ENCODE results near the gene RRP8. TPM values are rescaled to one million over a fixed set of nuclear protein-coding genes. Genes with fewer than 3 reads are reported as not detected.

Gene RRP8
- total RNA-seq, 2 experiments from 2014 or later, result 26.4 to 33.6 TPM

- Histone ChIP-seq H3K4me3 (ENCODE audit: low read depth, low read length, poor library complexity, severe bottlenecking) (no peak overlapping the region), H4K20me1 (ENCODE audit: insufficient read depth, low read length) (no peaks in the 10 kb centered on the region), H3K4me1 (ENCODE audit: insufficient read depth, low read length, poor library complexity, severe bottlenecking) (no peaks in the 10 kb centered on the region), H3K9me3 (ENCODE audit: low read length) (no peaks in the 10 kb centered on the region), H3K79me2 (ENCODE audit: insufficient read depth, low read depth, low read length) (no peaks in the 10 kb centered on the region), H3K27ac (ENCODE audit: low read depth, low read length, poor library complexity, severe bottlenecking) (no peak overlapping the region), H3K36me3 (ENCODE audit: insufficient read depth, low read length) (no peaks in the 10 kb centered on the region), H2AFZ (ENCODE audit: low read length) (no peak overlapping the region), H3K9me2 (ENCODE audit: insufficient read depth, low read length) (no peaks in the 10 kb centered on the region), H3K4me2 (ENCODE audit: low read length) (0 out of 2 replicates have a peak overlapping the region, but pooled peaks have one; percentile 20)
- ChIA-PET POLR2A (interaction anchor here (1.0 to 1.2 kb wide), 2 partner anchors 9 to 11 kb away, joined by 3 to 5 read pairs; partner anchors contain the start of gene TPP1), CTCF (ENCODE audit: unreplicated experiment) (no interaction called here)
- no peak for TF ChIP-seq EZH2phosphoT487 (IDR thresholded peaks at IDR 0.05; ENCODE audit: borderline replicate concordance, low read depth, low read length)
- TF ChIP-seq CTCF (conservative IDR thresholded peaks at IDR 0.05; ENCODE audit: low read length), result no peak
- no peak for DNase-seq (ENCODE audit: low spot score)
- intact Hi-C loops (cut with micrococcal nuclease; ENCODE audit: unreplicated experiment), result no loop called here
- no TSS peak for BruUV-seq (replicated peaks)
These were observed 24.4 kb upstream of the RRP8 start for GRCh38 chr11:6627762-6628241.

DNA sequence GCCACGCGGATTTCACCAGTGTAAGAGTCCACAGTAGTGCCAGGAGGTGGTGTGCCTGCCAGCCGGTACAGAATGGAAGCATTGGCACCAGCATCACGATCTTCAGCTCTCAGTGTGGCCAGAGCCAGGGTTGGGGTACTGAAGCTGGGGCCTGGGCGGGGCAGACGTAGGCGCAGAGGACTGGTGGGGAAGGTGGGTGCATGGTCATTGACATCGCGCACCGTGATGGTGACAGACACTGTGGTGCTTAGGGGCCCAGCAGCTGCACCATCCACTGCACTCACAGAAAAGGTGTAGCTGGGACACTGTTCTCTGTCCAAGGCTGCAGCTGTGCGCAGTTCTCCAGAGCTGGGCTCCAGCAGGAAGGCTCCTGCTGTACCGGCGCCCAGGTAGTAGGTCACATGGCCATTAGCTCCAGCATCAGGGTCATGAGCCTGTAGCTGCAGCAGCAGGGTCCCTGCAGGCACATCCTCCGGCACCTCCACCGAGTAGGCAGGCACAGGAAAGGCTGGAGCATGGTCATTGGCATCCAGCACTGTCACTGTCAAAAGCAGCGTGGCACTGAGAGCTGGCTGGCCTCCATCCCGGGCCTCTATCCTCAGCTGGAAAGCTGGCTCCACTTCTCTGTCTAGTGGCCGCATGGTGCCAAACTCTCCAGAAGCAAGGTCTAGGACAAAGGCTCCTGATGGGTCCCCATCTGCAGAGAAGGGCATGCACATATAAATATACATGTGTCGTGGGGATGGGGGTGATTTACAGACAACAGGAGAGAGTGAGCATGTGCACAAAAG lies 23.8 kb upstream of the RRP8 start:
- intact Hi-C loops (cut with micrococcal nuclease; ENCODE audit: unreplicated experiment), result no loop called here
- Histone ChIP-seq H2AFZ (ENCODE audit: low read length) (no peak overlapping the region), H3K79me2 (ENCODE audit: insufficient read depth, low read depth, low read length) (no peaks in the 10 kb centered on the region), H3K9me3 (ENCODE audit: low read length) (no peaks in the 10 kb centered on the region), H3K4me3 (ENCODE audit: low read depth, low read length, poor library complexity, severe bottlenecking) (no peak overlapping the region), H3K27ac (ENCODE audit: low read depth, low read length, poor library complexity, severe bottlenecking) (no peak overlapping the region), H4K20me1 (ENCODE audit: insufficient read depth, low read length) (no peaks in the 10 kb centered on the region), H3K4me1 (ENCODE audit: insufficient read depth, low read length, poor library complexity, severe bottlenecking) (peaks cover 3% of the 10 kb centered on the region), H3K4me2 (ENCODE audit: low read length) (0 out of 2 replicates have a peak overlapping the region, but pooled peaks have one; percentile 20), H3K36me3 (ENCODE audit: insufficient read depth, low read length) (no peaks in the 10 kb centered on the region), H3K9me2 (ENCODE audit: insufficient read depth, low read length) (no peaks in the 10 kb centered on the region)
- no peak for DNase-seq (ENCODE audit: low spot score)
- POLR2A ChIA-PET, result interaction anchor here (1.0 to 1.2 kb wide), 2 partner anchors 8 to 12 kb away, joined by 3 to 5 read pairs; partner anchors contain the start of gene TPP1
- TF ChIP-seq CTCF (conservative IDR thresholded peaks at IDR 0.05; ENCODE audit: low read length) (no peak), EZH2phosphoT487 (IDR thresholded peaks at IDR 0.05; ENCODE audit: borderline replicate concordance, low read depth, low read length) (no peak)
- CTCF ChIA-PET (ENCODE audit: unreplicated experiment), result no interaction called here
- no TSS peak for BruUV-seq (replicated peaks)
